BLaER1 (cell line): ENCODE data around the gene SPDYE11.
"Not testable (repeated sequence)": the region's sequence is repeated elsewhere in the genome, so short reads cannot be mapped to it uniquely, and the experiment has no call there.

Experiments
- H3K27ac ChIP-seq: shearing (Covaris generic); formaldehyde crosslinking; 2 replicates; pipeline ENCODE4 v1.8.1; 2022
- H3K27me3 ChIP-seq: shearing (Covaris generic); formaldehyde crosslinking; 2 replicates; pipeline ENCODE4 v1.8.1; 2022
- H3K36me3 ChIP-seq: shearing (Covaris generic); formaldehyde crosslinking; 2 replicates; pipeline ENCODE4 v1.8.1; 2022
- H3K4me1 ChIP-seq: shearing (Covaris generic); formaldehyde crosslinking; 2 replicates; pipeline ENCODE4 v1.8.1; 2022
- H3K4me2 ChIP-seq: shearing (Covaris generic); formaldehyde crosslinking; 2 replicates; pipeline ENCODE4 v1.8.1; 2022
- H3K4me3 ChIP-seq: shearing (Covaris generic); formaldehyde crosslinking; 2 replicates; pipeline ENCODE4 v1.8.1; 2022
- H3K9ac ChIP-seq: shearing (Covaris generic); formaldehyde crosslinking; 2 replicates; pipeline ENCODE4 v1.8.1; 2022
- H3K9me3 ChIP-seq: shearing (Covaris generic); formaldehyde crosslinking; 2 replicates; pipeline ENCODE4 v1.8.1; 2022
- H4K20me1 ChIP-seq: shearing (Covaris generic); formaldehyde crosslinking; 2 replicates; pipeline ENCODE4 v1.8.1; 2022

SPDYE11 gene, protein sequence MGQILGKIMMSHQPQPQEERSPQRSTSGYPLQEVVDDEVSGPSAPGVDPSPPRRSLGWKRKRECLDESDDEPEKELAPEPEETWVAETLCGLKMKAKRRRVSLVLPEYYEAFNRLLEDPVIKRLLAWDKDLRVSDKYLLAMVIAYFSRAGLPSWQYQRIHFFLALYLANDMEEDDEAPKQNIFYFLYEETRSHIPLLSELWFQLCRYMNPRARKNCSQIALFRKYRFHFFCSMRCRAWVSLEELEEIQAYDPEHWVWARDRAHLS

DNA sequence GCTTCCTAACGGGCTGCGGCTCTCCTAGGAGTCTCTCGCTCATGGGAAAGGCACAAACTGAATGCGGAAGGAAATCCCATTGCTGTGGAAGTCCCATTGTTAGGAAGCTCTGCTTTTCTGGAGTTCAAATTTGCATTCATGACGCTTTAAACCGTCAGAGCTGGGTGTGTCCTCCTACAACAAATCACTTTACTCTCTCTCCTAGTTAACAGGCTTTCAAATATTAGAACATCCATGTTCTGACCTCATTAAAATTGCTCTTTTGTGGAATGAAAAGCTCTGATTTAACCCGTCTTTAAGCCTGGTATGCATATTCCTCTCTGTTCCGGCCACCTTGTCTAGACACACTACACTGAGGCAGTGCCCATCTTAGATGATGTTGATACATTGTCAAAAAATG, at the start of gene SPDYE11:
Gene SPDYE11 (minus strand): TSS at position 101 of the 400 bp plus-strand sequence. CDS start 1,800 bp downstream, outside the sequence.
- H3K36me3 ChIP-seq, H3K9ac ChIP-seq, H3K27me3 ChIP-seq, H3K27ac ChIP-seq, H4K20me1 ChIP-seq, H3K4me2 ChIP-seq, H3K9me3 ChIP-seq, H3K4me1 ChIP-seq, H3K4me3 ChIP-seq: not testable (repeated sequence)

DNA sequence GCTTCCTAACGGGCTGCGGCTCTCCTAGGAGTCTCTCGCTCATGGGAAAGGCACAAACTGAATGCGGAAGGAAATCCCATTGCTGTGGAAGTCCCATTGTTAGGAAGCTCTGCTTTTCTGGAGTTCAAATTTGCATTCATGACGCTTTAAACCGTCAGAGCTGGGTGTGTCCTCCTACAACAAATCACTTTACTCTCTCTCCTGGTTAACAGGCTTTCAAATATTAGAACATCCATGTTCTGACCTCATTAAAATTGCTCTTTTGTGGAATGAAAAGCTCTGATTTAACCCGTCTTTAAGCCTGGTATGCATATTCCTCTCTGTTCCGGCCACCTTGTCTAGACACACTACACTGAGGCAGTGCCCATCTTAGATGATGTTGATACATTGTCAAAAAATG, 28.2 kb upstream of the SPDYE11 start, which contains the start of gene SPDYE9:
Gene SPDYE9 (minus strand): TSS at position 101 of the 400 bp plus-strand sequence. CDS start 1,800 bp downstream, outside the sequence.
- H3K27me3 ChIP-seq, H3K27ac ChIP-seq, H3K4me2 ChIP-seq, H3K9ac ChIP-seq, H4K20me1 ChIP-seq, H3K9me3 ChIP-seq, H3K4me3 ChIP-seq, H3K36me3 ChIP-seq, H3K4me1 ChIP-seq: not testable (repeated sequence)

DNA sequence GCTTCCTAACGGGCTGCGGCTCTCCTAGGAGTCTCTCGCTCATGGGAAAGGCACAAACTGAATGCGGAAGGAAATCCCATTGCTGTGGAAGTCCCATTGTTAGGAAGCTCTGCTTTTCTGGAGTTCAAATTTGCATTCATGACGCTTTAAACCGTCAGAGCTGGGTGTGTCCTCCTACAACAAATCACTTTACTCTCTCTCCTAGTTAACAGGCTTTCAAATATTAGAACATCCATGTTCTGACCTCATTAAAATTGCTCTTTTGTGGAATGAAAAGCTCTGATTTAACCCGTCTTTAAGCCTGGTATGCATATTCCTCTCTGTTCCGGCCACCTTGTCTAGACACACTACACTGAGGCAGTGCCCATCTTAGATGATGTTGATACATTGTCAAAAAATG, 28.0 kb downstream of the SPDYE11 start, which contains the start of gene SPDYE8:
Gene SPDYE8 (minus strand): TSS at position 101 of the 400 bp plus-strand sequence. CDS start 1,800 bp downstream, outside the sequence.
- H3K36me3 ChIP-seq, H3K27ac ChIP-seq, H3K9ac ChIP-seq, H3K4me1 ChIP-seq, H3K9me3 ChIP-seq, H3K4me2 ChIP-seq, H3K27me3 ChIP-seq, H4K20me1 ChIP-seq, H3K4me3 ChIP-seq: not testable (repeated sequence)

DNA sequence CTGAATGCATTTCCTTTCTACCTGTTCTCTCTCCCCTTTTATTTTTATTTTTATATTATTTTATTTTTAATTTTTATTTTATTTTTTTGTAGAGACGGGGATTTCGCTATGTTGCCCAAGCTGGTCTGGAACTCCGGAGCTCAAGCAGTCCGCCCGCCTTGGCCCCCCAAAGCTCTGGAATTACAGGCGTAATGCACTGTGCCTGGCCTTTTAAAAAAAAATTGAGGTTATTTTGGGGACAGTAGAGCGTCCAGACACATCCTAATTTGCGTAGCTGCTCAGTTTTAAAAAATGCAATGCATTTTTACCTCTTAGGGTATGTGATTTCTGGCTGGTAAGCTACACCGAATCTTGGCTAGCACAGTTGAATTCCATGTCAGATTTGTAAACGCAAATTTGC, 51.2 kb downstream of the SPDYE11 start:
- not testable (repeated sequence) for H3K36me3 ChIP-seq, H3K4me1 ChIP-seq, H3K9me3 ChIP-seq, H3K27me3 ChIP-seq, H4K20me1 ChIP-seq
- Histone ChIP-seq H3K27ac (0 out of 2 replicates have a peak overlapping the region, but pooled peaks have one; percentile 87), H3K4me2 (peak overlapping the region; percentile 80), H3K4me3 (peak overlapping the region; percentile 71), H3K9ac (peak overlapping the region; percentile 72)

DNA sequence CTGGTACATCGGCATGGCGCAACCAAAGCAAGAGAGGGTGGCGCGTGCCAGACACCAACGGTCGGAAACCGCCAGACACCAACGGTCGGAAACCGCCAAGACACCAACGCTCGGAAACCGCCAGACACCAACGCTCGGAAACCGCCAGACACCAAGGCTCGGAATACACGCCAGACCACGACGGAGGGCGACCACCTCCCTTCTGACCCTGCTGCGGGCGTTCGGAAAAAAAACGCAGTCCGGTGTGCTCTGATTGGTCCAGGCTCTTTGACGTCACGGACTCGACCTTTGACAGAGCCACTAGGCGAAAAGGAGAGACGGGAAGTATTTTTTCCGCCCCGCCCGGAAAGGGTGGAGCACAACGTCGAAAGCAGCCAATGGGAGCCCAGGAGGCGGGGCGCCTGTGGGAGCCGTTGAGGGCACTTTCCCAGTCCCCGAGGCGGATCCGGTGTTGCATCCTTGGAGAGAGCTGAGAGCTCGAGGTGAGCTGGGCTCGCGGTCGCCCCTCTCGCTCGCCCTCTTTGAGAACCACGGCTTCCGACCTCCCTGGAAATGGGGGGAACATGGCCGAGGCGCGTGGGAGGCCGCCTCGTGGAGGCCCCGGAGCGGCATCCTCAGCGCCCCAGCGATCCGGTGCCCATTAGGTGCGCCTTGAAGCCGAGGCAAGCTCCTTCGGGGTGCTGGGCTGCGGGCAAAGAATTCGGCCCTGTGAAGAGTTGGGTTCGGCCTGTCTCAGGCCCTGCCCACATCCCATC, 51.8 kb downstream of the SPDYE11 start:
- H3K4me3 ChIP-seq, result peak overlapping the region; percentile 71
- not testable (repeated sequence) for H3K4me1 ChIP-seq, H3K9me3 ChIP-seq, H4K20me1 ChIP-seq, H3K36me3 ChIP-seq, H3K27me3 ChIP-seq
- peak overlapping the region; percentile 83 for H3K9ac ChIP-seq
- peak overlapping the region; percentile 87 for H3K27ac ChIP-seq
- peak overlapping the region; percentile 40; the same call in 1 of the 2 replicates for H3K4me2 ChIP-seq

GRCh38 chr7:73005356-73005692, 52.4 kb downstream of the SPDYE11 start:
- peak overlapping the region; percentile 87 for H3K27ac ChIP-seq
- H3K4me2 ChIP-seq, H3K36me3 ChIP-seq, H3K27me3 ChIP-seq, H4K20me1 ChIP-seq, H3K9me3 ChIP-seq, H3K4me1 ChIP-seq: not testable (repeated sequence)
- peak overlapping the region; percentile 71 for H3K4me3 ChIP-seq
- H3K9ac ChIP-seq, result peak overlapping the region; percentile 83

DNA sequence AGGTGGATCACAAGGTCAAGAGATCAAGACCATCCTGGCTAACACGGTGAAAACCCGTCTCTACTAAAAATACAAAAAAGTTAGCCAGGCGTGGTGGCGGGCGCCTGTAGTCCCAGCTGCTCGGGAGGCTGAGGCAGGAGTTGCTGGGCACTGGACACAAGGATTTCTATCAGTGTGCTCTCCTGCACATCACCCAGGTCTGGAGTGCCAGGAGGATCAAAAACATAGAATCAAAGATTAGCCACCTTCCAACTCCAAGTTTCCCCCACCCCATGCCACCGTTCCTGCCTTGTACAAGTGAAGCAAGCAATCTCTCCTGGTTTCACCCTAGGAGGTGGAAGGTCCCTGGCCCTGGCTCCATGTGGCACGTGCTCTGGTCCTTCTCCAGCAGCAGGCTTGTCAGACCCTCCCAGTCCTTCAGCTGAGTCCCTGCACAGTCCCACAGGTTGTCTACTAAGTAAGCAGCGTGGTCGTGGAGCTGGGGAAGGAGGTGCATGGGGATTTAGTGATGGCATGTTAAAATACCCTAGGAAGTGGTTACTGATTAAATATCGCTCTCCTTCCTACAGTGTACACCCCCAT, 59.7 kb downstream of the SPDYE11 start:
- not testable (repeated sequence) for H3K4me1 ChIP-seq, H3K27me3 ChIP-seq, H3K4me3 ChIP-seq, H3K36me3 ChIP-seq, H3K9me3 ChIP-seq, H3K27ac ChIP-seq, H4K20me1 ChIP-seq, H3K4me2 ChIP-seq, H3K9ac ChIP-seq
